Stomach (tissue), 4 donors: Measurements from ENCODE around the gene ATP9B.

Experiments used
- POLR2A ChIP-seq, 4 donors: fragments of 450-650 bp; IDR thresholded peaks; one replicate each; pipeline ENCODE4 v1.6.1; 2016; ENCODE audit warnings: antibody characterized with exemption in 4 of 4, control low read depth in 2 of 4, mild to moderate bottlenecking in 1 of 4, moderate library complexity in 1 of 4
- POLR2AphosphoS5 ChIP-seq, 3 donors: sonication (generic); formaldehyde crosslinking; IDR thresholded peaks; one replicate each; pipeline ENCODE4 v1.6.1; 2016; ENCODE audit warnings: antibody characterized with exemption in 3 of 3
- TF ChIP-seq, protein P1 (sequence below), 7 experiments: fragments of 450-650 bp in 4 of 7; fragments of 200-600 bp in 3 of 7; sonication (generic) in 3 of 7; IDR thresholded peaks; one replicate each; pipeline ENCODE4 v1.5.1; 2016 to 2019; ENCODE audit warnings: antibody characterized with exemption in 7 of 7, control low read depth in 2 of 7, mild to moderate bottlenecking in 1 of 7

DNA sequence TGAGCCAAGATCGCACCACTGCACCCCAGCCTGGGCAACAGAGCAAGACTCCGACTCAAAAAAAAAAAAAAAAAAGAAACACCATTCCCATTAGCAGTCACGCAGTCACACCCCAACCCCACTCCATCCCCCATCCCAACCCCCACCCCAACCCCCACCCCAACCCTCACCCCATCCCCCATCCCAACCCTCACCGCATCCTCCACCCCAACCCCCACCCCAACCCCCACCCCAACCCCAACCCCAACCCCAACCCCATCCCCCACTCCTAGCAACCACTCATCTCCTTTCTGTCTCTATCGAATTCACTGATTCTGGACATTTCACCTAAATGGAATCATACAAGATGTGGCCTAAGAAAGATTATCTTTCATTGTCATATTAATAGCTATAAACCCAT is 25.9 kb upstream of the ATP9B start:
- TF ChIP-seq, protein P1, sequence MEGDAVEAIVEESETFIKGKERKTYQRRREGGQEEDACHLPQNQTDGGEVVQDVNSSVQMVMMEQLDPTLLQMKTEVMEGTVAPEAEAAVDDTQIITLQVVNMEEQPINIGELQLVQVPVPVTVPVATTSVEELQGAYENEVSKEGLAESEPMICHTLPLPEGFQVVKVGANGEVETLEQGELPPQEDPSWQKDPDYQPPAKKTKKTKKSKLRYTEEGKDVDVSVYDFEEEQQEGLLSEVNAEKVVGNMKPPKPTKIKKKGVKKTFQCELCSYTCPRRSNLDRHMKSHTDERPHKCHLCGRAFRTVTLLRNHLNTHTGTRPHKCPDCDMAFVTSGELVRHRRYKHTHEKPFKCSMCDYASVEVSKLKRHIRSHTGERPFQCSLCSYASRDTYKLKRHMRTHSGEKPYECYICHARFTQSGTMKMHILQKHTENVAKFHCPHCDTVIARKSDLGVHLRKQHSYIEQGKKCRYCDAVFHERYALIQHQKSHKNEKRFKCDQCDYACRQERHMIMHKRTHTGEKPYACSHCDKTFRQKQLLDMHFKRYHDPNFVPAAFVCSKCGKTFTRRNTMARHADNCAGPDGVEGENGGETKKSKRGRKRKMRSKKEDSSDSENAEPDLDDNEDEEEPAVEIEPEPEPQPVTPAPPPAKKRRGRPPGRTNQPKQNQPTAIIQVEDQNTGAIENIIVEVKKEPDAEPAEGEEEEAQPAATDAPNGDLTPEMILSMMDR (IDR thresholded peaks at IDR 0.05) = no peak
- TF ChIP-seq POLR2A (IDR thresholded peaks at IDR 0.05) = no peak
- no peak for TF ChIP-seq POLR2AphosphoS5 (IDR thresholded peaks at IDR 0.05)
